Stimulated activated naive CD4-positive, alpha-beta T cell treated with Interleukin-2 at 50 U/mL for 16 hours (primary cell): ENCODE results near the gene PPP4C.
"Not testable (repeated sequence)": the region's sequence is repeated elsewhere in the genome, so short reads cannot be mapped to it uniquely, and the experiment has no call there.

ENCODE experiments used
- DNase-seq: peaks from one replicate; lab custom pipeline; 2025; lab: John Stamatoyannopoulos, UW

PPP4C gene

GRCh38 chr16:30075503-30076275 is at the start of gene PPP4C:
PPP4C (plus strand) TSS chr16:30075994; CDS start chr16:30076378, 384 bp downstream.
- DNase-seq: peak; percentile 86

DNA sequence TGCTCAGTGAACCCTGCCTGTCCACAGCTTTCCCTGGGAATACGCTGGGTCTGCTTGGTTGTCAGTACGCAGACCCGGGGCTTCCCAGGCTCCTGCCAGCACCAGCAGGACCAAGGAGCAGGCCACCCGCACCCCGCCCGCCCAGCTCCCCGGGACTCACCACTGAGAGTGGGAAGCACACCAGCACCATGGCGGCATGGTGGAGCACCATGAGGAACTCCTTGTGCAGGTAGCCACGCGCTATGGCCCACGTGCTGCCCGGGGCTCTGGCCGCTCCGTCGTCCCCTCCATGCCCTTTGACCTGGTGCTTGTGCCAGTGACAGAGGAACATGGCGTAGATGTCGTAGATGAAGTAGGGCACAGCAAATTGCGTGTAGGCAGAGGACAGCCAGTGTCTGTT is 49.3 kb upstream of the PPP4C start:
- DNase-seq: no peak

- DNase-seq: no peak
Measured at GRCh38 chr16:30027588-30028437, 48.0 kb upstream of the PPP4C start.

DNA sequence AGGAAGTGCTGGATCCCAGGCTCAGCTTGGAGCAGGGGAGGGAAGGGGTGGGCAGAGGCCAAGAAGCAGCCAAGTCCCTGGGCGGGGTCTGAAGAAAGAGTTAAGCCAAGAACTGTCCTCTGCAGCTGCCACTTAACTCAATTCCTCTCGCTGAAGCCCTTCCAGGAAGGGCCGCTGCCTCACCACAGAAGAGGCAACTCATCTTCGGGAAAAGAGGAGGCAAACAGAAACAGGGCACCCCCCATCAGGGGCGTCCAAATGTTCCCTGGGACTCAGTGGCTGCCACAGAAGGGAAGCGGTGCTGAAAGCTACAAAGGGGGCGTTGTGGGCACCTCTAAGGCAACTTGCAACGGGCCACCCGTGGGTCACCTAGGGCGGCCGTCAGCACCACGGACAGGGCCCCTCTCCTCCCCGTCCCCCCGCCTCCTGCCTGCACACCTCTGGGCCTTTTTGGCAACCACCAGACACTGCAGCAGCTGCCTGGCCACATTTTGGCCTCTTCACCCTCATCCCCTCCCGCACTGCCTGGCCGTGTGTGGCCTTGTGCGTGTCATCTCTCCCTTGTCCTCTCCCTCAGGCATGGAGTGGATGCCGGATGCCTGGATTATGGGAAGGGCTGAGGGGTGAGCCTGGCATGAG is 47.2 kb upstream of the PPP4C start:
- DNase-seq: no peak

DNA sequence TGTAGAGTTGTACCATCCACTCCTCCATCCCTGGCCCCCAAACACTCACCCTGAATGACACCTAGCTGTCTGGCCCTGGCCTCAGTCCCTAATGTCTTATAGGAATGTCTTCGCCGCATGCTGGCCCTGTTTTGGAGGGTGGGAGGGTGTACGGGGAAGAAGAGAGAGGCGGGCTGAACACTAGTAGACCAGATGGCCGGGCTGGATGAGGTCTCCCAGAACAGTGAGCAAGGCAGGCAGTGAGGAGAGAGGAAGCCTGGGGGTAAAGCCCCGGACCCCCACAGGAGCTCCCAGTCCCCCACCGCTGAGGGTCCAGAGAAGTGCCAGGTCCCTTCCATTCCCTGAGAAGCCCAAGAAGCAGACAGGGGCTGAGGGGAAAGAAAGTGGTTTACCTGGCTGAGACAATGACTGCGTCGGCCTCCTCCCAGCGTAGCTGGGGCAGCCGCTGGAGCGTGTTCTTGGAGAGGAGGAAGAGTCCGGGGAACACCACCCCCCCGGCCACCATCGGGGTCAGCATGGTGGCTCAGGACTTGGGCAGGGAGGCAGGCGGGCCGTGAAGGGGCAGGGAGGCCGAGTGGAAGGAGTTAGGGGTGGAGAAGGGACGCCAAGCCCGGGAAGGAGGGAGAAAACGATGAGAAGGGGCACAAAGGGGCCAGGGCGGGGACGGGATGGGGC is 45.6 kb upstream of the PPP4C start:
- DNase-seq: no peak

DNA sequence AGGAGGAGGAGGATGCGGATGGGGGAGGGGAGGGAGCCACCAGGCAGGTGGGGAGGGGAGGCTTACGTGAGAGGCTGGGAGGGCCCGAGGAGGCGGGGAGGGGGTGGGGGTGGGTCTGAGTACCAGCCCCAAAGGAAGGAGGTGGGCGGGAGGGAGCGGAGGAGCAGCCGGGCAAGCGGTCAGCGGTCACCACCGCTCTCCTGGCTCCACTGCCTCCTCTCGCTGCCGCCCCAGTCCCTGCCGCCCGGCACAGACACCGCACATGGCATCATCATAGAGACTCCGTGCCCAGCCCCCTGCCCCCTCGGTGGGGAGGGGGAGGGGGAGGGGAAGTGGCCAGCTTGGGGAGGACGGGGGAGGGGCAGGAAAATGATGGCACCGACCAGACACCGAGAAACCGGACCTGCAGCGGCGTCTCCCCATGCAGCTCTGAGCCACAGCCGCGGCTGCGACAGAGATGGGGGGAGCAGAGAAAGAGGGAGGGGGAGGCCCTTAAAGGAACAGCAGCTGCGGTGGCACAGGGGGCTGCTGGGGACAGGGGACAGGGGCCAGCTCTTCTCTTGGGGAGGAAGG is 44.9 kb upstream of the PPP4C start, which contains the start of gene TLCD3B:
Gene TLCD3B (minus strand): TSS at position 431 of the 573 bp plus-strand sequence. CDS start 744 bp downstream, outside the sequence.
- no peak for DNase-seq

- DNase-seq: no peak
Measured at GRCh38 chr16:30031477-30031918, 44.3 kb upstream of the PPP4C start.

DNA sequence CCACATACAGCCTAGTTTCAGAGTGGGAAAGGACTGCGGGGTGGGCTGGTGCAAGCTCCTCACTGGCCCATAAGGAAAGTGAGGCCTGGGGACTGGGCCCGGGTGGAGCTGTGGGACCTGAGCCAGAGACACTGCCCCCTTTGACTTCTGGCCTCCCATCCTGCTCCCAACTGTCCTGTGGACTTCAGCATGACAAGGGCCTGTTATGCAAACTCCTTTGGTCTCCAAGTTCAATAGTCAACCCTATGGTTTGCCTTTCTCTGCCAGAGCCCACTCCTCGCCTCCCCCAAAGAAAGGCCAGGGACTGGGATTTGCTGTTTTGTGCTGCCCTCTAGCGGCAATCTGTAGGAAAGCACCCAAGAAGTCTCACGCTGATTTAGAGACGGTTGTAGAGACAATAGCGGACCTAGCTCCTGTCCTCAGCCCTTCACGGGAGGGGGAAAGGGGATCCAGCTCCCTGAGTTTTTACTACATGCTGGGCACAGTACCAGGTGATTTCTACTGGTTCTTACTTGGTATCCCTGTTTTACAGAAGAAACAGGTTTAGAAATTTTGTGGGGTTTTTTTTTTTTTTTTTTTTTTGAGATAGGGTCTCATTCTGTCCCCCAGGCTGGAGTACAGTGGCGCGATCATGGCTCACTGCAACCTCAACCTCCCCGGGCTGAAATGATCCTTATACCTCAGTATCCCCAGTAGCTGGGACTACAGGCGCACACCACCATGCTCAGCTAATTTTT is 43.5 kb upstream of the PPP4C start:
- DNase-seq: peak; percentile 43

GRCh38 chr16:30033270-30033669 is 42.5 kb upstream of the PPP4C start:
- peak; percentile 15 for DNase-seq

GRCh38 chr16:30040221-30040620 is 35.6 kb upstream of the PPP4C start:
- DNase-seq: no peak

DNA sequence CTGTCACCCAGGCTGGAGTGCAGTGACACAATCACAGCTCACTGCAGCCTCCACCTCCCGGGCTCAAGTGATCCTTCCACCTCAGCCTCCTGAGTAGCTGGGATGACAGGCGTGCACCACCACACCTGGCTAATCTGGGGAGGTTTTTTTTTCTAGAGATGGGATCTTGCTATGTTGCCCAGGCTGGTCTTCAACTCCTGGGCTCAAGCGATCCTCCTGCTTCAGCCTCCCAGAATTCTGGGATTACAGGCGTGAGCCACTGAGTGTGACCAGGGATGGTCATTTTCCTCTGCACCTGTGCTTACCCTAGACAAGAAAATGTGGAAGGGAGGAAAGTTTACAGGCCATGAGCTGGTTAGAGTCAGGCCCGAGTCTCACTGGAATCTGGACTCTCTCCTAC is 35.1 kb upstream of the PPP4C start:
- DNase-seq: not testable (repeated sequence)

DNA sequence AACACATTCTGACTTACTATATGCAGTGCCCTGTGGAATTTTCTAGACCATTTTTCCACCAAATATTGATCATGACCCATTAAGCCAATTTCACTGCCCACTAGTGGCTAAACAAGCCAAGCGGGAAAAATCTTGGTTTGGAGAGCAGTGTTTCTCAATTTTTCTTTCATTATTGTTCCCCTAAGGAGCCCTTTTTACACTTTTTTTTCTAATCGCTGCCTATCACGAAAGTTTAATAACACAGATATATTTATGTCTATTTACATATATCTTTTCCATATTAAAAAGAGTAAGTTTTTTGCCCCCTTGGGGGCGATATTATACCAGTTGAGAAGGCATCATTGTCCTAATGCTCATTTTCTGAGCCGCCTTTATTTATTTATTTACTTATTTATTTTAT is 34.0 kb upstream of the PPP4C start:
- DNase-seq: no peak

DNA sequence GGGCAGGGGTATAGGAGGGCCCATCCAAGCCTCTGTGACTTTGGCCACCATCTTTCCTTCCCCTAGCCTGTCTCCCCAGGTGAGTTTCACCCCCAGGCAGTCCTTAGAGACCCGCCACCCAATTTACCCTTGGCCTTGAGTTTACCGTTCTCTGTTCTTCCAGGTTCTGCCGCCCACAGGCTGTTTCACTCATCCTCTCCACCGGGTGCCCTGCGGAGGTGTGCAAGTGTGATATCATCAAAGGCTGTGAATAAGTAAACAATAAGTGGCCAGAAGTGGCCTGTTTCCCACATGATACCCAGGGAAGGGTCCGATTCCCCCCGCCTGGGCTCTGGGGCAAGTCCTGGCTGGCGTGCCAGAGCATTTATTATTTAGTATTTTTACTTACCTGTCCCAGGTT is 29.6 kb upstream of the PPP4C start:
- no peak for DNase-seq

- no peak for DNase-seq
Measured at GRCh38 chr16:30046588-30046987, 29.2 kb upstream of the PPP4C start.

GRCh38 chr16:30049871-30050270 is 25.9 kb upstream of the PPP4C start:
- DNase-seq: no peak

- no peak for DNase-seq
Measured at GRCh38 chr16:30051518-30051917, 24.3 kb upstream of the PPP4C start.

- peak; percentile 88 for DNase-seq
Measured at GRCh38 chr16:30052671-30053372, 23.0 kb upstream of the PPP4C start.

GRCh38 chr16:30053376-30054015 is 22.3 kb upstream of the PPP4C start:
- DNase-seq: no peak

- no peak for DNase-seq
Measured at GRCh38 chr16:30054451-30054850, 21.3 kb upstream of the PPP4C start.
